Measurements from ENCODE around the gene DEPDC7.

DNA sequence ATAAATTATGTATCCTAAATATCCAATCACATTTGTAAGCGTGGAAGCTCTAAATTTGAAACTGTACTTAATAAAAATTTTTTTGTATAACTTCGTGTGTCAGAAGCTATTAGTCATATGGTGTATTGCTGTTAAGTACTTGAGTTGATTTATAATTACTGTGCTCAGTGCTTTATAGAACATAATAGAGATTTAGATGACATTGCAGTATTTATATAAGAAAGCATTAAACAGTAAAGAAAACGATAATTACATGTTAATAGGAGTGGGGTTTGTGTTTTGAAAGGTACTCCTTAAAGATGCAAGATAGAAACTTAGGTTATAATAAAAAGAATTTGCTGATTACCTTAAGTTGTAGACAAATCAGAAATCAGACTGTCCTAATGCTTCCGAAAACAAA lies 17.8 kb downstream of the DEPDC7 start:
- TF ChIP-seq POLR2AphosphoS5 (IDR thresholded peaks at IDR 0.05; ENCODE audit: low read depth, low read length), result no peak
- TF ChIP-seq, protein P1, sequence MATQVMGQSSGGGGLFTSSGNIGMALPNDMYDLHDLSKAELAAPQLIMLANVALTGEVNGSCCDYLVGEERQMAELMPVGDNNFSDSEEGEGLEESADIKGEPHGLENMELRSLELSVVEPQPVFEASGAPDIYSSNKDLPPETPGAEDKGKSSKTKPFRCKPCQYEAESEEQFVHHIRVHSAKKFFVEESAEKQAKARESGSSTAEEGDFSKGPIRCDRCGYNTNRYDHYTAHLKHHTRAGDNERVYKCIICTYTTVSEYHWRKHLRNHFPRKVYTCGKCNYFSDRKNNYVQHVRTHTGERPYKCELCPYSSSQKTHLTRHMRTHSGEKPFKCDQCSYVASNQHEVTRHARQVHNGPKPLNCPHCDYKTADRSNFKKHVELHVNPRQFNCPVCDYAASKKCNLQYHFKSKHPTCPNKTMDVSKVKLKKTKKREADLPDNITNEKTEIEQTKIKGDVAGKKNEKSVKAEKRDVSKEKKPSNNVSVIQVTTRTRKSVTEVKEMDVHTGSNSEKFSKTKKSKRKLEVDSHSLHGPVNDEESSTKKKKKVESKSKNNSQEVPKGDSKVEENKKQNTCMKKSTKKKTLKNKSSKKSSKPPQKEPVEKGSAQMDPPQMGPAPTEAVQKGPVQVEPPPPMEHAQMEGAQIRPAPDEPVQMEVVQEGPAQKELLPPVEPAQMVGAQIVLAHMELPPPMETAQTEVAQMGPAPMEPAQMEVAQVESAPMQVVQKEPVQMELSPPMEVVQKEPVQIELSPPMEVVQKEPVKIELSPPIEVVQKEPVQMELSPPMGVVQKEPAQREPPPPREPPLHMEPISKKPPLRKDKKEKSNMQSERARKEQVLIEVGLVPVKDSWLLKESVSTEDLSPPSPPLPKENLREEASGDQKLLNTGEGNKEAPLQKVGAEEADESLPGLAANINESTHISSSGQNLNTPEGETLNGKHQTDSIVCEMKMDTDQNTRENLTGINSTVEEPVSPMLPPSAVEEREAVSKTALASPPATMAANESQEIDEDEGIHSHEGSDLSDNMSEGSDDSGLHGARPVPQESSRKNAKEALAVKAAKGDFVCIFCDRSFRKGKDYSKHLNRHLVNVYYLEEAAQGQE (IDR thresholded peaks at IDR 0.05; ENCODE audit: insufficient read depth in 1 of 2, low read depth in 2 of 2, low read length in 2 of 2), result no peak
